Effector CD4-positive, alpha-beta T cell (primary cell): Measurements from ENCODE around the gene AKR1C3.
"Not testable (repeated sequence)": the region's sequence is repeated elsewhere in the genome, so short reads cannot be mapped to it uniquely, and the experiment has no call there.

Source experiments
- DNase-seq: peaks from one replicate; pipeline ENCODE4 v3.0.0-alpha.2; 2020

The AKR1C3 gene

DNA sequence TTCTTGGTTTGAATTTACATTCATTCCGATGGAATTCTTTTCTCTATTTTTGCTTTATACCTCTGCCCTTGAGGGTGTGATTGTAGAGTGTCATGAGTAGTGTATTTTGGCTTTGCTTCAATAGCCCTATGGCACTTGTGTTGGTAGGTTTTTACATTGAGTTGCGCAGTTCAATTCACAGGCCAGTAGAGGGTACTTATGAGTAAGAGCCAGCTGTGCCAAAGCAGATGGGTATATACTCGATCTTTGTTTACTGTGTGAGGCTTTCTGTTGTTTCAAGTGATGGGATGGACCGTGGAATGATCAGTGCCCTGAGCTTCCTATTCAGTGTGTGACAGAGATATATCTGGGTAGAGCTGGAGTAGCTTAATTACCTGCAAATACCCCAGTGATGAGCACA is 4.3 kb upstream of the AKR1C3 start:
- DNase-seq: no peak

GRCh38 chr10:5090551-5090950 is 3.7 kb upstream of the AKR1C3 start:
- DNase-seq: no peak

- DNase-seq: no peak
Observed at GRCh38 chr10:5091196-5091595, 3.0 kb upstream of the AKR1C3 start.

DNA sequence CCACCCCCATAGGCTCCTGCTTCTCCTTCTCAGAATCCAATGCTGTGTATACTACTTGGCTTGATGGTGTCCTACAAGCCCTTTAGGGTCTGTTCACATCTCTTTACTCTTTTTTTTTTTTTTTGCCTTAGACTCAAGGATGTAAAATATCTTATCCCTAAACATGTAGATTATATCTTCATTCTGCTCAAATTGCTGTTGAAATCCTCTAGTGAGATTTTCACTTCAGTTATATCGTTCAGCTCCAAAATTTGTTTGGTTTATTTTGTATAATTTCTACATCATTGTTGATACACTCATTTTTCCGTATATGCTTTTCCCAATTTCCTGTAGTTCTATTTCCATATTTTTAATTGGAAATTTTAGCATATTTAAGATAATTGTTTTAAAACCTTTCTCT is 1.8 kb upstream of the AKR1C3 start:
- DNase-seq: no peak

DNA sequence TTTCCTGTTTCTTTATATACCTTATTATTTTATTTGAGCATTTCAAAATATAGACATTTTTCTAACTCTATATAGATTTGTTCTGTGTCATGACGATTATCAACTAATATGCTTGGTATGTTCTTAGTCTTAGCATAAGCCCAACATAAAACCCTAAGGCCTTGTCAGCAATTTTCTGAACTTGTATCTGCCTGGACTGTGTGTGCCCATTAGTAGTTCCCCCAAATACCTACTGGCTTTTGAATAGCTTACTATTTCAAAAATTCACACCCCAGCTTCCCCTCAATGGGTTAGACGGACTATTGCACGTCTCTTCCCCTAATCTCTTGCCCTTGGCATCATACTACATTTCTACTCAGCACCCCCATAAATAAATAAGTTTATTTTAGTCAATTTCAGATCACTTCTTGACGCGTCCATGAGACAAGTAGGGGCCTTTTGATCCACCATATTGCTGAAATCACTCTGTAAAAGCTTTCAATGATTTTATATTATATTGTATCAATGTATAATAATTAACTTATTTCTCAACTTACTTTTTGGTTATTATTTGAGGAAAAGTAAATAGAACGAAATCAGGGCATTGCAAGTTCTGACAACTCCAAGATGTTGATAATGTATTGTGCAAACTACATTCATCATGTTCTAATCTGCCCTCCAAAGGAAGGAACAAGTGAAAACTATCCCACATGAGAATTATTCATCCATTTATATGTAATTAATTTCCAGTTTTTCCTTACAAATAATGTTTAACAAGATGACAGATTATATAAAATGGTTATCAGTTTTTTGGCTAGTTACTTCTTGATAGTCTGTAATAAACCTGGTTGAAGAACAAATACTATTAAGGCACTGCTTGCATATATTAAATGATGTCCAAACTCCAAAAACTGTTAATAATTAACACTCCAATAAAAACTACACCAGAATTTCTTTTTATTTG is 1.1 kb upstream of the AKR1C3 start:
- no peak for DNase-seq

- no peak for DNase-seq
Observed at GRCh38 chr10:5095687-5096086, 1.5 kb downstream of the AKR1C3 start.

- DNase-seq: no peak
Observed at GRCh38 chr10:5096108-5096507, 1.9 kb downstream of the AKR1C3 start.

- DNase-seq: not testable (repeated sequence)
Observed at GRCh38 chr10:5102479-5102878, 8.3 kb downstream of the AKR1C3 start.

DNA sequence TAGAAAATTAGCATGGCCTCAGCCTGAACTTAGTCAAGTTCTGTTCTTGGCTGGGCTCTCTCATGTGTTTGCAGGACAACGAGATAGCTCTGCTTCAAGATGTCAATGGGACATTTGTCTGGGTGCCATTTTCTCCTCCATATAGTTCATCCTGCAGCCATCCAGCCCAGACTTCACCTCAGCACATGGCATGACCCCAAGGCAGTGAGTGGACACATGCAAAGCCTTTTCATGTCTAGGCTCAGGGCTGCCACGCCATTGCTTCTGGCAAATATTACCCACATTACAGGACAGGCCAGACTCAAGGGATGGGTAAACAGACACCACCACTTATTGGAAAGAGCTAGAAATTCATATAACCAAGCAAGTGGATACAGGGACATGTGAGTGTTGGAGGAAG is 9.3 kb downstream of the AKR1C3 start:
- DNase-seq: no peak

DNA sequence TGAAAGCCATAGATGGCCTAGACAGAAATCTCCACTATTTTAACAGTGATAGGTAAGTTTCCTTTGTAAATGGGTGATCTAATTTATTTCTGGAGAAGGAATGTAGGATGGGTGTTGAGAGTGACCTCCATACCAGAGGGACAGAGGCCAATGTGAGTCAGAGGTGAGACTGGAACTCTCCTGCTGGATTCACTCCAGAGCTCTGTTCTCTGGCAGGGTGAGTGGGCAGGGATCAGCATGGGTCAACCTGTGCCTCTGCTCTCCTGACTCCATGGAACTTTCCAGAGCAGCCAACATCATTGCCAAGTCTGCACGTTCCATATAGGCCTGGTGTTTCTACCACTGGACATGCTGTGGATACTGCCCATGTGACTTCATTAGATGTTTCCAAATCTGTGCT is 11.4 kb downstream of the AKR1C3 start:
- DNase-seq: no peak

GRCh38 chr10:5106553-5106952 is 12.3 kb downstream of the AKR1C3 start:
- DNase-seq: no peak

DNA sequence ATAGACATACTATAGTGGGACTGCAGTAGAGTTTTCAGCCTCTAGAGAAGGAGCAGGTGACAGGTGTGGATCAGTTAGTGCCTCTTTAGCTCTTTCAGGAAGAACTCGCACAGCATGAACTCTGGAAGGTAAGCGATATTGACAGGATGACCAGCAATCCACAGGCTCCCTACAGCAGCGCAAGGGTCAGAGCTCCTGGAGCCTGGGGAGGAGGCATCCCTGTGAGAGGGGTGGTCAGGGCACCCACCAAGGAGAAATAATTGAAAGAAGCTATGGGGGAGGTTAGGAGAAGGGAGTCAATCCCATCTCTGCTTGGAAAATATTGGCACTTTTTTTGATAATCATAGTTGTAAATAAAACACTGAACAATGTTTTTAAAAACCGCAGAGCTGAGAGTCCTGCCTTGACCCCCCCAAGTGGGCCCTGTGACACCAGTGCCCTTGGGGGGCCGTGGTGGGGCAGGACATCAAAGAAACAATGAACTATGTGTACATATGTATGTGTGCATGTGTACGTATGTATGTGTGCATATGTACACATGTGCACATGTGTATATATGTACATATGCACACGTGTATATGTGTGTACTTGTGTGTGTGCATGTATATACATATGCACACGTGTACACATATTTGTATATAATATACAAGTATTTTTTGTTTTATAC is 13.8 kb downstream of the AKR1C3 start:
- DNase-seq: no peak

GRCh38 chr10:5108658-5109416 is 14.6 kb downstream of the AKR1C3 start:
- no peak for DNase-seq

DNA sequence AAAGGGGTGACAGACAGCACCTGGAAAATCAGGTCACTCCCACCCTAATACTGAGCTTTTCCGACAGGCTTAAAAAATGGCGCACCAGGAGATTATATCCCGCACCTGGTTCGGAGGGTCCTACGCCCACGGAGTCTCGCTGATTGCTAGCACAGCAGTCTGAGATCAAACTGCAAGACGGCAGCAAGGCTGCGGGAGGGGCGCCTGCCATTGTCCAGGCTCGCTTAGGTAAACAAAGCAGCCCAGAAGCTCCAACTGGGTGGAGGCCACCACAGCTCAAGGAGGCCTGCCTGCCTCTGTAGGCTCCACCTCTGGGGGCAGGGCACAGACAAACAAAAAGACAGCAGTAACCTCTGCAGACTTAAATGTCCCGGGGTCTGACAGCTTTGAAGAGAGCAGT is 15.6 kb downstream of the AKR1C3 start:
- DNase-seq: not testable (repeated sequence)

- DNase-seq: no peak
Observed at GRCh38 chr10:5116621-5117020, 22.4 kb downstream of the AKR1C3 start.

DNA sequence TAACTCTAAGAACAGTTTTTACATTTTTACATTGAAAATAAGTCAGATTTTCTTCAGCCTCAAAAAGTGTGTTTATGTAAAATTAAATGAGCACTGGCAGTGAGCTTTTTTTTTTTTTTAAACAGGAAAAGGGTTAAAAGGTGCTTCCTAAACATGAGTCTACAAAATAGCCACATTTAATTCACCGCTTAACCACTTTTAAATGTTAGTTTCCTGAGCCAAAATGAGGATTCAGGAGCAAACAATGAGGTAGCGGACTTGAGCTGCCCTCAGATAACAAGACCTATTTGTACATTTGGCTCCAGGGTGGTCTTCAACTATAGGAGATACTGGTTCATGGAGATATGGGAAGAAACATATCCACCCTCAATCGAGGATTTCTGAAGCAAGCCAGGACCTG is 22.8 kb downstream of the AKR1C3 start:
- no peak for DNase-seq

DNA sequence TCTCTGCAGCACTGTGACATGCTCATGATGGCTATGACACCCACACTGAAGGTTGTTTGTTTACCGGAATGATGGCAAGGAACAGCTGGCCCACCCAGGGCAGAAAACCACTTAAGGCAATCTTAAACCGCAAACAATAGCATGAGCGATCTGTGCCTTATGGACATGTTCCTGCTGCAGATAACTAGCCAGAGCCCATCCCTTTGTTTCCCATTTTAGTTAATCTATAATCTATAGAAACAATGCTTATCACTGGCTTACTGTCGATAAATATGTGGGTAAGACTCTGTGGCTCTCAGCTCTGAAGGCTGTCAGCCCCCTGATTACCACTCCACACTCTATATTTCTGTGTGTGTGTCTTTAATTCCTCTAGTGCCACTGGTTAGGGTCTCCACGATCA is 25.8 kb downstream of the AKR1C3 start:
- DNase-seq: not testable (repeated sequence)

DNA sequence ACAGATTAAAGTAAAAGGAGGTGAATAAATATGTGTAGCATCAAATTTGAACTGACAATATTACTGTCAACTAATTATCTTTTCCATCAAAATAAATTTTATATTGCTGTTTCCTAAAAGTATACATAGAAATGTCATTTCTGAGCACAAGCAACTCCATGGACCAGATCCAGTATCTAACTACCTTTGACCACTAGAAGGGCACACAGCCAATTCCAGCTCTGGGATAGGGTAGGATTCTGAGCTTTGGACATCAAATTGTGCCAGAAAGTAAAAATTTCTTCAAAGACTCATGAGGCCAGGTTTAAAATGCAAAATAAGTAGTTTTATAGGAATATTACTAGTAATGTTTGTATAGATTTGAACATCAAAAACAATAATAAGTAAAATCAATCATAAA is 29.7 kb downstream of the AKR1C3 start:
- no peak for DNase-seq

DNA sequence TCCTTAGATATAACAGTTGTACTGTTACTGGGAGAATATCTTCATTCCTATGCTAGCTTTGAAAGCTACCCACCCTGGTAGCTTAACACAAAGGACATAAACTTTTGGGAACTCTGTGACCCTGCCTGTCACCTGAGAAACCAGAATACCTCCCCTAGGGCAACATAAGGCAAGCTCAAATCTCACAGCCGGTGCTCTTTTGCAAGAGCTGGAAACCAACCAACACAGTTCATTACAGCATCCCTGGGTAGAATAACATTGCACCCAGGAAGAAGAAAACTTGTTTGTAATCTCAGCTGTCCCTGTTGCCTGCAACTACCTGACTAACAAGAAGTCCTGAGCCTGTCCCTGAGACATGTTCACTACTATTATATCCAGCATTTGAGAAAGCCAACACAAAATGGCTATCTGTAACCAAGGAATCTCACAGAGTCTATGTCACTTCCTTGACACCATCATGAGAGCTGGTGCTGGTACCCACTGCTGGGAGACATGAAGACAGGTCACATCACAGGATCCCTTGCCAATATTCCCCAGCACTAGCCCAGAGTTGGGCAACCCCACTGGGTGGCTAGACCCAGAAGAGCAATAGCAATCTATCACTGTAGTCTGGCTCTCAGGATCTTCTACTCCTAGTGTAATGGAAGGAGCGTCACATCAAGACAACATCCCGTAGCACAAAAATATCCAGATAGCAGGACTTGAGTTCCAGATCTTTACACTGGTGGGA is 31.3 kb downstream of the AKR1C3 start:
- DNase-seq: no peak

DNA sequence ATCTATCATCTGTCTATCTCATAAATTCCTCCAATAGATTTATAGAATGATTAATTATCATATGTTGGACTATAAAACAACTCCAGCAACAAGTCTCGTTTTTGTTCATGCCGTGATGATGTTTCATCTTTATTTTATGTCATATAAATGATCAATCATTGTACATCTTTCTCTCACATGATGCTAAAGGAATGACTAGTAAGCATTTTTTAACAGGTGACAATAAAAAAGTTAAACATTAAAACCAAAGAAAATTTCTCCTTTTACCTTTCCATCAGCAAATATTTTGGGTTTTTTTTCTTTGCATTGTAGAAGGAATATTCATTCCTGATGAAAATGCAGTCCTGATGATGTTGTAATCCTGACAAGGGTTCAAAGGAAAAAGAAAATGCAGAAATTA is 41.4 kb downstream of the AKR1C3 start:
- no peak for DNase-seq

GRCh38 chr10:5136468-5137087 is 42.4 kb downstream of the AKR1C3 start:
- no peak for DNase-seq

DNA sequence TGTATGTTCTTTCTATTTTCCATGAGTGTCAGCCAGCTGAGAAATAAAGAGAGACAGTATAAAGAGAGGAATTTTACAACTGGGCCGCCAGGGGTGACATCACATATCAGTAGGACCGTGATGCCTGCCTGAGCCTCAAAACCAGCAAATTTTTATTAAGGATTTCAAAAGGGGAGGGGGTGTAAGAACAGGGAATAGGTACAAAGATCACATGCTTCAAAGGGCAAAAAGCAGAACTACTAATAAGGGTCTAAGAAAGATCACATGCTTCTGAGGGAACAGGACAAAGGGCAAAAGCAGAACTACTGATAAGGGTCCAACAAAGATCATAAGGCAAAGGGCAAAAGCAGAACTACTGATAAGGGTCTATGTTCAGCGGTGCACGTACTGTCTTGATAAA is 43.5 kb downstream of the AKR1C3 start:
- DNase-seq: not testable (repeated sequence)
